ENCODE results near the gene MAGI2.
A peak's percentile ranks its signal among the peaks of the same experiment; 100 is the strongest.

Gene MAGI2

DNA sequence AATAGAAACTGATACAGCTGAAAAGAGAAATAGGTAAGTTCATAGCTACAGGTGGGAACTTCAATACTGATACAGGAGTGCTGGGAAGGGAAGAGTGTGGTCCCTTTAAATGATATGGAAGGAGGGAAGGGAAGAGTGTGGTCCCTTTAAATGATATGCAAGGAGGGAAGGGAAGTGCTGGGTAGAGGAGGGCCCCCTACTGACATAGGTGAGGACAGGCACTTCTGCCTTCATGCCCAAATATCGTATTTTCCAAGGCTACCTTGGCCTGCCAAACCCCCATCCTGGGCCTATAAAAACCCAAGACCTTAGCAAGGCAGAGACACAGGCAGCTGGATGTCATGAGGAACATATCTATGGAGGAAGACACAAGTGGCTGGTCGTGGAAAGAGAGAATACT, 92.3 kb downstream of the MAGI2 start:
- no peak for DNase-seq

DNA sequence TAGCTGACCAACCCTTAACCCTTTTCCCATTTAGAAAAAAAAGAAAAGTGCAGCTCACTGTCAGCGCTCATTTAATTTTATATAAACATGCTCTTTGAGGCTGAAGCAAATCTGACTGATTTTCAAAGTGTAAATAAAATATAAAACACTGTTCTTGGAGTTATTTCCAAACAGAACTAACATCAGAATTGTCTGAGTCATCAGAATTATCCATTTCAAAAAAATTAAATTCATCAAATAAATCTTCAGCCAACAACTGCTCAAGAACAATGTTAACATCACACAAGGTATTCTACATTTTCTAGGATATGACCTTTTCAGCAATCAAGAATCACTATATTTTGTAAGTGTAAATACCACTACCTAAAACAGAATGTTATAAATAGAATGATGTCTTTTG, 93.6 kb downstream of the MAGI2 start:
- DNase-seq: no peak

DNA sequence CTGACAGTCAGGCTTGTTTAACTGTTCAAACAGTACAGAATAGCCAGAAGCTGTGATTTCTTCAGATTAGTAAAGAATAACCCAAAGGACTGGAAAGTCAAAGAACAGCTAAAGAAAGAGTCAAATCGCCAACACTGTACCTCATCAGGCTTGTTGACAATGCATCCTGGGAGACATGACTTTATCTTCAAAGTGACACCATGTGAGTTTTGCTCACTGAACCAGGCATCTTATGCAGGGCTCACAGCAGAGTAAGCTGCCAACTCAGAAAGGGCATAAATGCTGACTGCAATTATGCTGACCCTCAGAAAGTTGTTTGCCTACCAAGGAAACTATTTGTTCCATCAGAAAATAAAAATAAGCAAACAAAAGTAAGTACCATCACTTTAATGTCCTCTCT, 96.4 kb downstream of the MAGI2 start:
- no peak for DNase-seq

DNA sequence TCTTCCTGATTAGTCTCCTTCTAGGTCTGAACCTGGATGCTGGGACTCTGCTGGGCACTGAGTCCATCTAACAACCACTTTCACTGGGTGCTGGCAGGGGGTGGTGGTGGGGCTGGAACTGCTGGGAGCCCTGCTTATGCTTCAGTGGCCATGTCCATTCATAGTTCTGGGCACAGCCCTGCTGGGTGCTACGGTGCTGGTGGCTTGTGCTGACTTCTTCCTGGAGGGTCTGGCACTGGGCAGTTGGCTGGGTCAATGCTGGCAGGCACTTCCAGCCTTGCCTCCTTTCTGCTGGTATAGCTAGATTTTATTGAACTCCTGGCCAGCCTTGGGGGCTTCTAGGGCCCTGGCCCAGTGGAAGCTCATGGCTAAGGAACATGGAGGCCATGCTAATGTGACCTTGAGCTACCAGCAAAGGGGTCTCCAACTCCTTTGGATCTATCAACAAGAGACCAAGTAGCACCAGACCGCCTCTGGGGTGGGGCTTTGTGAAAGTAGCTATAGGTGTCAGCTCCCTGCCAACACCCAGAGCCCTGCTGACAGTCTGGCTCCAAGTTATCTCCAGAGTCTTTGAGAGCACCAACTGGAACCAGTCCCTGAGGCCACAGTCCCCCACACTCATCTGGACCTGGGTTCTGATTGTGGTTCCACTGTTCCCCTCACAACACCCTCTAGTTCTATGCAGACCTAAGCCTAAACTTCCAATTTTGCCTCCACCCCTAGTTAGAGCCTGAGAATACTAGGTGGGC, 99.6 kb downstream of the MAGI2 start:
- no peak for DNase-seq

DNA sequence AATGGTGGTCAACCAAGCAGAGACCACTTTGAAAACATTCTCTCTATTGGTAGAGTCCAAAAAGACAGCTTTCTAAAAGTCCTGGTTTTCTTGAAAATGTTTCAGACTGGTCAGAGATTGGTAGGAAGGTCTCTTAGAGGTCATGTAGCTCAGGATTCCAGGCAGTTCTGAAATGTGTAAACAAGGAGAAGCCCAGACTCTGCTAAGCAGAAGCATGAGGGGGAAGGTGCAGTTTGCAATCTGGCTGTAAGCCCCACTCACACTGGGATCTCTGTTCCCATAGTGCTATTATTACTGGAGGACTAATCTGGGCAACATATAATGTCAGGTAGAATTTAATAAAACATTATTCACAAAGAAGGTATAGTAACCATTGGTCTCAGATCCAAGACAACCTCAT, 101.1 kb downstream of the MAGI2 start:
- DNase-seq: no peak

DNA sequence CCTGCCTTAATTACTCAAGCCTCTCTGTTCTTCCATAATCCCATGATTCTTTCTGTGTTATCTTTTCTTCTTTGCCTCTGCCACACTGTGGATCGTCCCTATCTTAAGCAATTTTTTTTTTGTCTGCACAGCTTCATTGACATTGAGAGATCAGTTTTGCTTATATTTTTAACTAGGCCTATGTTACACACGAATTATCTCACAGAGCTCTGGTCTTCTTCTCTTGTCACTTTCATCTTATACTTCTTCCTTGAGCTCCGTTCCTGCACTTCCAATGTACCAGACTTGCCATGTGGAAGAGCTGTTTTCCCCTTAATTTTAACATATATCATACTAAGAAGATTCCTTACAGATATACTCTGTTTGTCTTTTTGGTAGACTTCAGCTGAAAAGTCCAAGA, 106.1 kb downstream of the MAGI2 start:
- no peak for DNase-seq

DNA sequence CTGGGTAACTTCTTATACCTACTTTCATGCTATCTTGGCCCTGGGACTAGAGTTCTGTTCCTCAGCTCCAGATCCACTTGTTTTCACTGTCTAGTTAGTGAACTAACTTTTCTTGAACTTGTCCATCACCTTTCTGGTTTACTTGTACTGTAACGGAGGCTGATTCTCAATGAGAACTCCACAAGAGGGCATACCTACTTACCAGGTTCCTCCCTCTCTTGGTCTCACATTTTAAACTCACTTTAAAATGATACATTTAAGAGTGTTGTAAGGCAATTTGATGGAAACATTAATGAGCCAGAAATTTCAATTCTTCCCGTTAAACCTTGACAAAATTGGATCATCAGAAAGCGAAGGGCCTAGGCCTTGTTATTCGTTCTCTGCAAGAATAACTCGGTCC, 111.6 kb downstream of the MAGI2 start:
- no peak for DNase-seq

DNA sequence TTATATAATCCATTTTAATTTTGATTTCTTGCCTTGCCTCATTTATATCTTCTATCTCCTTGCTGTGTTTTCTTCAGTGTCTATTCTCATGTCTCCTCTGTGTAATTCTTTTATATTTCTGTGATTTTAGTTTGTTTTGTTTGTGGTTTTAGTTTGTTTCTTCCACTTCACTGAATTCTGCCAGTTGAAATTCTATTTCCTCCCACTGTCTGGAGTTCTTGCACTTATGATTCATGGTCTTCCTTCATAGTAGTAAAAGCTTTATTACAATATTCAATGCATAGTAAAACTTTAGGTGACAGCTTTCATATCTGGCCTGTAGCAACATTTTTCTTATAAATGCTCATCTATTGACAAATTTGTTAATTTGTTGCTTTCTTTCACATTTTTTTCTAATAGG, 113.3 kb downstream of the MAGI2 start:
- peak; percentile 7 for DNase-seq

DNA sequence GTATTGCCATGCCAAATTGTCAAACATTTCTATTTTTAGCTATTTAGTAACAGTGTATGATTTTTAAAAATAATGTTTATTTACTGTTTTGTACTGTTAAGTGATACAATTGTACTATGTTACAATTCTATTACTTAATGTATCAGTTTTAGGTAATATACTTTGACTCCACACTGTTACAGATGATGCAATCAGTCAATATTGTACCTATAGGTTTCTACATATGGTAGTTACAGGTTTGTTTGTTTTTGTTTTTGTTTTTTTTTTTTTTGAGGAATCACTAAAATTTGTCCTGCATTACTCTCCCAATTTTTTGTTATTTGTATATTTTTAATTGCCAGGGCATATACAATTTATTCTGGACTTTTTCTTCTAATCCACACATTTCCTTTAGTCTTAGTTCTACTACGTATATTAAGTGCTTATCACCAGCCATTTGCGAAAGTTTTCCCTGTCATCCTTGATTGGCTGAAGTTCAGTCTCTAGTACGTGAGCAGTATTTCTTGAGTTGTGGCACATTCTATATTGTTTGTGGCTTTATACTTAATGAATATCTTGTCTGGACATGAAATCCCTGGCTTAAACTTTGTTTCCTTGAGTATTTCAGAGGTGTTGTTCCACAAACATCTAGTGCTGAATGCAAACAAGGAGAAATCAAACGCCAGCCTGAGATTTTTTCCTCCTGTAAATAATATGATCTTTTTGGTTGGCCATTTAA, 114.1 kb downstream of the MAGI2 start:
- no peak for DNase-seq

DNA sequence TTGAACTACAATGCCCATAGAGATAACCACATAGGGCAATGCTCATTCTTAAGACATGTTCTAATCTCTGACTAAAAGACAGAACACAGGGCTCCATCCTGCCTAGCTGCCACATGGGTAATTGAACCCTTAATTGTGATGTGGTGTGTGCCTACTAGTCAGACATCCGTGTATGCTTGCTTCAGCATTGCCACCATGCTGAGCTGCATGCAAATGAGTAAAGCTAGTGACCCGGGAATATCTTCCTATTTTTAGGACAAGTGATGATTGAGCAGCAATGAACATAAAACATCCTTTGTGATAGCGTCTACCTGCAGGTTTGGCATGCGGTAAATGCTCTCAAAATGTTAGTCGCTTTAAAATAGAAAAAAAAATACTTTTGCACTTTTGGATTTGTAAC, 115.8 kb downstream of the MAGI2 start:
- no peak for DNase-seq

DNA sequence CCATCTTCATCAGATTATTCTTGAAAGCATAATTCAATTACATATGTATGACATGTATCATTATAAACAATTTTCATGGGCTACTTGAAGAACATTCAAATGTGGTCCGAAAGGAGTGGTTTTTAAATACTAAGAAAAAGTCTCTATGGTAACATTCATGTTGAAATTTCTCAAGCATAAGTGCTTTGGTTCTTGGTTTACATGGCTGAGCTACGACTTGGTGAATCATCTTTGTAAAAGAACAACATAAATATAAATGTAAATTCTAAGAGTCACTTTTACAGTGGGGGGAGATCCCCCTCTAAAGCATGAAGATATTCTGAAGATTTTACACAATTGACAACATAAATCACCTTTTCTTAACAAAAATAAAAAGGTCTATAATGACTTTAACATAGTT, 118.6 kb downstream of the MAGI2 start:
- DNase-seq: peak; percentile 9

DNA sequence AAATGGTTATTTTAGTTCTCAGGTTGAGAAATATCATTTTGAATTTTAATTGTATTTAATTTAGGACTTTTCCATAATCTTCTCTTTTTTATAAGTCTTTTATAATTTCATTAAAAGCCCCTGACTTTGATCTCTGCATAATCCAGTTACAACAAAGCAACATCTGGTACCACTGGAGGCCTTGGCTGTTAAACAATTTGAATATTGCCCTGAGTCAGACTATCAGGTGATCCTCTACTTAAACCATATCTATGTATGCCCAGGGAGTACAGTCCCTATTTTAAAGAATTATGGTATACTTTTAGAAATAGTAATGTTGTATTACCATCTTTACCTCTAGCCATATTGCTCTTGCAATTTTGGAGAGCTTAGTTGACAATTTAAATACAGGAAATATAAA, 119.1 kb downstream of the MAGI2 start:
- DNase-seq: no peak

DNA sequence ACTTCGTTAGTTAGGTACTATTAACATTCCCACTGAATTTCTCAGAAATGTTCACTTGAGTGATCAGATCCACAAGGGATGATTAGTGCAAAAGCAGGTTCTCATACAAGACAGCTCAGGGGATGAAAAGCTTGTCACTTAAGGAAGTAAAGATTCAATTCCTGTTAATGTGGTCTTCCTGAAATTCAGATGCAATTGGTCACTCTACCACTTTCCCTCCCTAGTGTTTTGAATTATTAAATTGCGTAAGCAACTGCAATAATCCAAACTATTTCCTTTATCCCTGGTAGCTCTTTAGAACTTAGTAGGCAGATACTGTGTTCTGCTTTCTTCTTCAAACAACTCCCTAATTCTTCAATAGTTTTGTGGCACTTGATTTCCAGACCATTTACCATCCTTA, 121.4 kb downstream of the MAGI2 start:
- peak; percentile 43 for DNase-seq

DNA sequence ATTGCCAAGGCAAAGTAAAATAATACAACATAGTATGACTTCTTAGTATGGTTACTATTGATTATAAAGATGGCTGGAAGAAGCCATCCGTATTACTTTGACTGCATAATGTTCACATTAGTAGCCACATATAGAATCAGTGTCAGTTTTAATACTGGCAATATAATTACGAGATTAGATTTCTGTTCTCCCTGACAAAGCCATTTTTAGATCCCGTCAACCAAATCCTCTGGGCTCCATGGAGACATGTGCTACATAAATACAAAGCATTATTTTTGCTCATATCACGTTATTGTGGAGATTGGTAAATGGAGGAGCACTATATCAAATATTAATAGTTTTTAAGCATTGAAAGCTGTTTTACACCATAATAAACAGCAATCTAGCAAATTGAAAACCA, 124.0 kb downstream of the MAGI2 start:
- DNase-seq: no peak

DNA sequence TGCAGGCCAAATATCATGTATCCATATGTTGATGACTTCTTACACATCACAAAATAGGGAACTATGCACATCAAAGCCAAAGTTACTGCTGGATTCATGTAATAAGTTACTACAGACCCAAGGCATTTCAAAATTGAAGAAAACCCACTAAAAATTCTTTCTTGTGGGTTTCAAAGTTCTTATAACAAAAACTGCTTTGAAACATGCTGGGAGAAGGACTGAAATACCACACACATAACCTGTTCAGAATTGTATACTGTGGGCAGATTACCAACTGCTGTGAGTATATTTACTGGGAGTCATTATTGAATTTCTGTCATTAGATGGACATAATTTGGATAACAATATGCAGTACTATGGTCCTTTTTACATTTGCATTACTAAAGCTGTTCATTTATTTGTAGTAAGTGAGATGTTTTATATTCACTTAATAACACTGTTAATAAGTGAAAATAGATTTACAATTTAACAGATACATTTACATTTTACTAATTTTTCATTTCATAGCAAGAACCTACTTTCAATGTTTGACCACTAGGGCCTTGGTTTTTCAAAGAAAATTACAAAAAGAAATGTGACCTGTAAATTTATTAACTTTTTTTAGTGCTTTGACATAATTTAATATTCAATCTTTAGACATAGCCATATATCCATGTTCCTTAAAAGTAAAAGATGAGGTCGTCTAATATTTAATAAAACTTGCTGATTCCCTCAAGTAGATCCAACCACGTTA, 132.6 kb downstream of the MAGI2 start:
- DNase-seq: peak; percentile 4

DNA sequence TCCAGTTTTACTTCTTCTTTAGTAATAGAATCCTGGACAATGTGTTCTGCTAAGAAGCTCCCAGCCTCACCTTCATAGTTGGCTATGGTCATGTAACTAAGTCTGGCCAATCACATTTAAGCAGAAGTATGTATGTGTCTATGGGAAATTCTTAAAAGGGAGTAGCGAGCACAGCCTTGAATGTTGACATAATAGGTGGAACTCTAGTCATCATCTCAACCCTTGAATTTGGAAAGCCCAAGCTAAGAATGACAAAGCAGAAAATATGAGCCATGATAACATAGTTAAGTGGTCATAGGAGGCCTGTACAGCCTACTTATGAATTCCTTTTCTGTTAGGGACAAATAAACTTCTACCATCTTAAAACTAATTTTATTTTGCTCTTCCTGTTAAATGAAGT, 134.1 kb downstream of the MAGI2 start:
- no peak for DNase-seq

DNA sequence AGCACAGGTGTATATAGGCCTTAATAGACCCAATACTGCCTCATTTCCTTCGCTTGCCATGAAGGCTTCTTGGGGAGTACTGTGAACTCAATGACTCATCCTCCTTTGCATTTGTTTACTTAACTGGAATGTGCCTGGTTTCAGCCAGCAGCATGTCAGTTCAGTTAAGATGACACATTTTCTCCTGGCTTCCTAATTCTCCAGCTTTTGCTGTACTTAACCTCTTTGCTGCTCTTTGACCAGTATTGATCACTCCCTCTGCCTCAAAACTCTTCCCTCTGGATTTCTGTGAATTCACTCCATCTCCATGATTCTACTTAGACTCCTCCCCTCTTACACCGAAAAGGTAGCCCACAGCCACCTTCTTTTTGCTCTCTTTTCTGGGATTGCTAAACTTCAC, 135.7 kb downstream of the MAGI2 start:
- peak; percentile 85 for DNase-seq

DNA sequence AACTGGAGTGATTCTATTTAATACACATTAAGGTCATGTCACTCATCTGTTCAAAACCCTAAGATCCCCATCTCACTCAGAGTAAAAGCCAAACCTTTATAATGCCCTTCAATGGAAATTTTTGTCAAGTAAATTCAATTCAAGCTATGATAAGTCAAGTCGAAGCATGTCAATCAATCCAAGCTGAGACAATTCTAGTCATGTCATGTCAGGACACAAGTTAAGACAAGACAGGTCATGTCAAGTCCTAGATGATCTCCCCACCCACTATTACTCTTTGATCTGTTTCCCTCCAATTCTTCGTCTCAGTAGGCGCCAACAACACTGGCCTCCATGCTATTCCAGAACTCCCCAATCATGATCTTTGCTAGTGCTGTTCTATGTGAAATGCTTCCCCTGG, 141.4 kb downstream of the MAGI2 start:
- DNase-seq: no peak

DNA sequence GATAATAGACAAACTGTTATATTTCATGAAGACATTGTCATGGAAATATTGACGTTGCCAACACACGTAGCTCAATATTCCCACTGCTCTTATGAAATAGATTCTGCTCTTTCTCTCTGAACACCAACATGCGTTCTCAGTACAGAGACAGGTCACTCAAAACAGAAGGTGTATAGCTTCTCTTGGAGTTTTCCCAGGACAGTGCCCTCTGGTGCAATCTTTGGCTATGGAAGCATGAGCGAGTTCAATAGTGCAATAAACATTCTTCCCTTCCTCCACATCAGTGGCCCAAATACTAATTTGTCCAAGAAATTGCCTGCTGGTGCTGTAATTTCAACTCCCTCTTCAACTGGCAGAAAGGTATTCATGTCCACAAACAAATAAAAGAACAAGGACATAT, 145.3 kb downstream of the MAGI2 start:
- DNase-seq: no peak

DNA sequence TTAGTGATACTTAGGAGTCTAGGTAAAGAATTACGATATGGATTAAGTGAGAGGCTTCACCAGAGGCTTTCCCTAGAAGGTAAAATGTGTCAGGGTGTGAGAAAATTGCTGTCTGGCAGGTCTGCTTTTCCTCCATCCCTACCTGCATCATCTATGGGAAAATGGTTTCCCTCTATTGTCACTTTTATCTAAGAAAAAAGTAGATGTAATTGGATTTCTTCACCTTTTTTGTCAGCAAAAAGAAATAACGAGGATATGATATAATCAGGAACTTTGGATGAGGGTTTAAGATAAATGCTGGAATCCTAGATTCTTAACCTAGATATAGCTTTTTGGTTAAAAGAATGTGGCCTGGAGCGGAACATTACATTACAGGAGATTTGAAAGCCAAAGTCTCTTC, 146.1 kb downstream of the MAGI2 start:
- DNase-seq: no peak

DNA sequence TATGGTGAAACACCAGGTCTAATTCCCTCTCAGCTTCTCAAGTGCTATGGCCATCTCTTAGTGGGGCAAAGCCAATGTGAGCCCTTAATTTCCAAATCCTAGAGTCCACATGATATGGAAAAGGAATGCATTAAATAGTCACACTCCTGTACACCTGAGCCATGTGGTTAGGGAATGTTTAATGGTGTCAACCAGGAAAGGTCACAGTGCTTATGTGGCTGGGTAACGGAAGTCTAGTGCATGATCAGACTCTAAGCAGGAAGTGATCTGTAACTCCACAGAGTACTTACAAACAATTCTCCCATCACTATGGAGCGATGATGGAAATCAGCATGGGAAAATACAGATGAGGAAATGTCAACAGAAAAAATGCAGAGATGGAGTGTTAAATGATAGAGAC, 148.8 kb downstream of the MAGI2 start:
- no peak for DNase-seq

DNA sequence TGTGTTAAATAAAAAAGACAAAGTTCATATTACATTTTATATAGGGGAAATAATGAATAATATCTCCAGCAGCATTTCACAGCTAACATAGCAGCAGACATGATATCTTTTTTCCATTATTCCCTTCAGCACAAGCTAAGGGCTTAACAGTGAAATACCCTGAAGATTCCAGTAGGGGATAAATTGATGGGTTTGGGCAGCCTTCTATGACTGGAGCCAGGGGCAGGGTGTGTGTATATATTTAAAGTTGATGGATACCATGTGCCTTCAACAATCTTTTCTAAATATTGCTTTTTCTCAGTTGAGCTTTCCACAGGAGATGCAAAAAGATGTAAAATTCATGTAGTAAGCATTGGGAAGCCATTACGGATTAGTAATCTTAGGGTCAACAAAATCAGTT, 151.2 kb downstream of the MAGI2 start:
- DNase-seq: no peak

DNA sequence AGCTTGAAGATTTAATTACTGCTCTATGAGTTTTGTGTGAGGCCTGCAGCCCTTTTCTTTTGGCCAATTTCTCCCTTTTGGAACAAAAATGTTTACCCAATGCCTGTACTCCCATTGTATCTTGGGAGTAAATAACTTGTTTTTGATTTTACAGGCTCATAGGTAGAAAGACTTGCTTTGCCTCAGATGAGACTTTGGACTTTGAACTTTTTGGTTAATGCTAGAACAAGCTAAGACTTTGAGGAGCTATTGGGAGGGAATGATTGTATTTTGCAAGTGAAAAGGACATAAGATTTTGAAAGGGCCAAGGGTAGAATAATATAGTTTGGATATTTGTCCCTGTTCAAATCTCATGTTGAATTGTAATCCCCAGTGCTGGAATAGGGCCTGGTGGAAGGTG, 152.0 kb downstream of the MAGI2 start:
- DNase-seq: no peak

DNA sequence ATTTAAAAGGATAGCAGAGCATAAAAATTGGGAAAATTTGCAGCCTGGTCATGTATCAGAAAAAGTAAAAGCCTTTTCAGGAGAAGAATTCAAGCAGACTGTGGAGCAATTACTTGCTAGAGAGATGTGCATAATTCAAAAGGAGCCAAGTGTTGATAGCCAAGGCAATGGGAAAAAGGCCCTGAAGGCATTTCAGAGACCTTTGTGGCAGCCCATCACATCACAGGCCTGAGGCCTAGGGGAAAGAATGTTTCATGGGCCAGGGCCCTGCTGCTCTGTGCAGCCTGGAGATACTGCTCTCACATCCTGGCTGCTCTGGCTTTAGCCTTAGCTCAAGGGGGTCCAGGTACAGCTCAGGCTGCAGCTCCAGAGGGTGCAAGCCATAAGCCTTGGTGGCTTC, 152.9 kb downstream of the MAGI2 start:
- DNase-seq: no peak
